Measurements from ENCODE around the gene ZNF678.
"Not testable (repeated sequence)": the region's sequence is repeated elsewhere in the genome, so short reads cannot be mapped to it uniquely, and the experiment has no call there.

ZNF678 gene

DNA sequence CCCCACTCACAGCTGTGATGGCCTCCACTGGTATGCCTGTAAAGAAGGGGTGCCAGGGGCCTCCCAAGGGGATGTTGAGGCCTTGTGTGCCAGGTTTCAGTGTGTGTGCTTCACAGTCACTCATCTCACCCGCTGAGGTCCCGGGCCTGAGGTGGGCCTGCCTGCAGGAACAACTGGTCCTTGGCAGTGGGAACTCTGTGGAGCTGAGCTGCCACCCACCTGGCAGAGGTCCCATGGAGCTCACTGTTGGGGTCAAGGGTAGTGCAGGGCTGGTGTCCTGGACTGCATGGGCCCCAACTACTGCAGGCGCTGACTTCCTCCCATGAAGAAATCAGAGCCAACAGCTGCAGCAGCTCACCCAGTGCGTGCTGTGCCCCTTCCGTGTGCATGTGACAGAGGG, 17.3 kb upstream of the ZNF678 start:
- no peak for DNase-seq (ENCODE audit: extremely low read depth, low read depth)
- TF ChIP-seq, protein P1, sequence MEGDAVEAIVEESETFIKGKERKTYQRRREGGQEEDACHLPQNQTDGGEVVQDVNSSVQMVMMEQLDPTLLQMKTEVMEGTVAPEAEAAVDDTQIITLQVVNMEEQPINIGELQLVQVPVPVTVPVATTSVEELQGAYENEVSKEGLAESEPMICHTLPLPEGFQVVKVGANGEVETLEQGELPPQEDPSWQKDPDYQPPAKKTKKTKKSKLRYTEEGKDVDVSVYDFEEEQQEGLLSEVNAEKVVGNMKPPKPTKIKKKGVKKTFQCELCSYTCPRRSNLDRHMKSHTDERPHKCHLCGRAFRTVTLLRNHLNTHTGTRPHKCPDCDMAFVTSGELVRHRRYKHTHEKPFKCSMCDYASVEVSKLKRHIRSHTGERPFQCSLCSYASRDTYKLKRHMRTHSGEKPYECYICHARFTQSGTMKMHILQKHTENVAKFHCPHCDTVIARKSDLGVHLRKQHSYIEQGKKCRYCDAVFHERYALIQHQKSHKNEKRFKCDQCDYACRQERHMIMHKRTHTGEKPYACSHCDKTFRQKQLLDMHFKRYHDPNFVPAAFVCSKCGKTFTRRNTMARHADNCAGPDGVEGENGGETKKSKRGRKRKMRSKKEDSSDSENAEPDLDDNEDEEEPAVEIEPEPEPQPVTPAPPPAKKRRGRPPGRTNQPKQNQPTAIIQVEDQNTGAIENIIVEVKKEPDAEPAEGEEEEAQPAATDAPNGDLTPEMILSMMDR (IDR thresholded peaks at IDR 0.05; ENCODE audit: low read depth, low read length, missing control alignments): no peak
- no peak overlapping the region for H3K4me3 ChIP-seq (replicated peaks; ENCODE audit: low read depth, low read length)

DNA sequence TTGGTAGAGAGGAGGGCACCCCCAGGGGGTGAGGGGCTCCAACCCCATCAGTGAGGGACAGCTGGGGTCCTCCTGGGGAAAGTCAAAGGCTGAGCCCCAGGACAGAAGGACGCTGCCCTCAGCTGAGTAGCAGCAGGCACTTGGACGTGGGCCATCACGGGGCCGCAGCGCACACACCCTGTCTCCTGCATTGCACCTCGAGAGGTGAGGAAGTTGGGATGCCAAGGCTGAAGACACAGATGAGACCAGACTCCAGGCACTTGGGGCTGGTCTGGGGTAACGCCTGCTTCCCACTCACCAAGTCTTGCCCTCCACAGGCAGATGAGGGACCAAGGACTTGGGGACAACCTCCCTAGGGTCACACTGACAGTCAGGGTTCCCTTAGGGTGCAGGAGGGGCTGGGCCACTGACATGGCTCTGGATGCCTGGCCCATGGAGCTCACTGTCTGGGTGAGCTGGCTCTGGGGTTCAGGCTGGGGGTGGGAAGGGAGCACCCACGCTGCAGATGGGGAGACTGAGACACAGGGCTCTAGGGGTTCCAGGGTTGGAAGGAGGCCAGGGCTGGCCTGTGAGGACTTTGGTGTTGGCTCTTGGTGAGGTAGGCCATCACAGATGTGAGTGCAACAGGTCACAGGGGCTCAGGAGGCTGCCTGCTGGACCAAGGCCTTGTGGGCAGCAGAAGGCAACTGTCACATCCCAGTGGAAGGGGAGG, 16.6 kb upstream of the ZNF678 start:
- no peak overlapping the region for H3K4me3 ChIP-seq (replicated peaks; ENCODE audit: low read depth, low read length)
- TF ChIP-seq, protein P1 (IDR thresholded peaks at IDR 0.05; ENCODE audit: low read depth, low read length, missing control alignments): no peak
- no peak for DNase-seq (ENCODE audit: extremely low read depth, low read depth)

DNA sequence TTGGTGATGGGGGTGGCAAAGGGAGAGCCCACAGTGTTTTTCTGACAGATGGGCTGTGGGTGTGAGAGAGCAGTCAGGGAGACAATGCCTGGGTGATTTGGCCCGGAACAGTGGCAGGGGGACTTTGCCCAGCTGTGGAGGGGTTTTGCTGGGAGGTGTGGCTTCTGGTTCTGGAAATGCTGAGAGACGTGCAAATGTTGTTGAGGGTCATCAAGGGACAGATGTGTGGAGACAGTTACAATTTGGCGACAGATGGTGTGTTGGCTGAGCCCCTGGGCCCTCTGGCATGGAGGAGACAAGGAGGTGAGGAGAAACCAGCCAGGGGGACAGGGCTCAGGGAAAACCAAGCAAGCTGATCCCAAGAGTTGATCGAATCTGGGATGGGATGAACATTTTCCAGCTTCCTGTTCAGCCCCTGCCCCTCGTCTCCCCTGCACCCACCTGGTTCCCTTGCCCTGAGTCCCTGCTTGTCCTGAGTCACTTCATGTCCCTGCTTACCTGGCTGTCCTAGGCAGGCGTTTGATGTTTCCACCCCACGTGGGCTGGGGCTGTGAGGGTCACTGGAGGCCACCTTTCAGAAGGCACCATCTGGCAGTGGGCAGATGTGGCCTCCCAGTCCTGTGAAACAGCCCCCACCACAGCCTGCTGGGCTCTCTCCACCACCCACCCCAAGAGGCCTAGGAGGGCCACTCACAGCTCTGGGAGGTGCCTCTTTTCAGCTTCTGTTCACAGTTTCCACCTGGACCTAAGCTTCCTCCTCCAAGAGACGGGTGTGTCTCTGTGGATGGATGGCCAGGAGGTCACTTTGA, 15.8 kb upstream of the ZNF678 start:
- TF ChIP-seq, protein P1 (IDR thresholded peaks at IDR 0.05; ENCODE audit: low read depth, low read length, missing control alignments): no peak
- no peak for DNase-seq (ENCODE audit: extremely low read depth, low read depth)
- H3K4me3 ChIP-seq (replicated peaks; ENCODE audit: low read depth, low read length): no peak overlapping the region

DNA sequence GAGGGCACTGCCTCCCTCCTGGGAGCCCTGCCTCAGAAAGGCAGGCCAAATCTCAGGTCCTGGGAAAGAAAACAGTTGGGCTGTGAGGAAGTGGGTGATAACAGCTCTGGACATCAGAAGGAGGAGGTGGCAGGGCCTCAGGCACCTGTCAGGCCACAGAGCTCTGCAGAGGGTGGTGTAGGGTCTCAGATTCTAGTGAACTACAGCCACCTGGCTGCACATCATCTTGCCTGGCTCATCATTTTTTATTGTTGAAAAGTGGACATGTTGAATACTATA, 15.3 kb upstream of the ZNF678 start:
- TF ChIP-seq, protein P1 (IDR thresholded peaks at IDR 0.05; ENCODE audit: low read depth, low read length, missing control alignments): no peak
- DNase-seq (ENCODE audit: extremely low read depth, low read depth): no peak
- H3K4me3 ChIP-seq (replicated peaks; ENCODE audit: low read depth, low read length): no peak overlapping the region

DNA sequence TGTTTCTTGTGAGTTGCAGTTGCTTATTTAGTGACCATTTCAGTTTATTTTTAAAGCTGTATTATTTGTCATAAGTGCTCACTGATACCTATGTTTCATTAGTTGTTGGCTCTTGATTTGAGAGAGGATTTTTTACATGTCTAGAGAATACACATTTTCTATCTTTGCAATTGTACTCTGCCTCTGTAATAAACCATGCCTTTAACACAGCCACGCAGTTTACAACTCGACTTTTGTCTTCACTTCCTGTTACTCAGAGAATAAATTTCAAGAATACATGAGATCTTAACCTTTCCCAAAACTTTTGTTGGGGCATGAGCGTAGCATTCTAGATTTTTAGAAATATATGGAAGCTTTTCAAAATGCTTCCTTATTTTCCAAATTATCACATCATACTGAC, 14.9 kb upstream of the ZNF678 start:
- DNase-seq (ENCODE audit: extremely low read depth, low read depth): no peak

DNA sequence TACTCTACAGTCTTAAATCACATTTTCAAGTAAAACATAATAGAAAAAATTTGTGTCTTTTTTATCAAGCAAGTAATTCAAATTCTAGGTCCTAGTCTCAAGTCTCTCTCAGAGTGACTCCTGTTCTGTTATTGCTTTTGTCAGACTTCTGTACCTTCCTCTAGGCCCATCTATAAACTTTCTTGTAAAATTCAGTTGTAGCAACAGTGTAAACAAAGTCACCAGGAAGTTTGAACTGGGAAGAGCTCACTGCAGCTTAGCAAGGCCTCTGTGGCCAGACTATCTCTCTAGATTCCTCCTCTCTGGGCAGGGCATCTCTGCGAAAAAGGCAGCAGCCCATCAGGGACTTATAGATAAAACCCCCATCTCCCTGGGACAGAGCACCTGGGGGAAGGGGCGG, 13.5 kb upstream of the ZNF678 start:
- DNase-seq (ENCODE audit: extremely low read depth, low read depth): no peak
- no peak overlapping the region for H3K4me3 ChIP-seq (replicated peaks; ENCODE audit: low read depth, low read length)
- TF ChIP-seq, protein P1 (IDR thresholded peaks at IDR 0.05; ENCODE audit: low read depth, low read length, missing control alignments): no peak

More for the DNA sequence above, 14.9 kb upstream of the ZNF678 start:
- TF ChIP-seq, protein P1 (IDR thresholded peaks at IDR 0.05; ENCODE audit: low read depth, low read length, missing control alignments): no peak
- H3K4me3 ChIP-seq (replicated peaks; ENCODE audit: low read depth, low read length): no peak overlapping the region

DNA sequence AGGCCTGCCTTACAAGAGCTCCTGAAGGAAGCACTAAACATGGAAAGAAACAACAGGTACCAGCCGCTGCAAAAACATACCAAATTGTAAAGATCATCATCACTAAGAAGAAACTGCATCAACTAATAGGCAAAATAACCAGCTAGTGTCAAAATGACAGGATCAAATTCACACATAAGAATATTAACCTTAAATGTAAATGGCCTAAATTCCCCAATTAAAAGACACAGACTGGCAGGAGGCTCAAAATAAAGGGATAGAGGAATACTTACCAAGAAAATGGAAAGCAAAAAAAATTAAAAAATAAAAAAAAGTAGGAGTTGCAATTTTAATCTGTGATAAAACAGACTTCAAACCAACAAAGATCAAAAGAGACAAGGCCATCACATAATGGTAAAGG, 11.5 kb upstream of the ZNF678 start:
- DNase-seq (ENCODE audit: extremely low read depth, low read depth); H3K4me3 ChIP-seq (replicated peaks; ENCODE audit: low read depth, low read length): not testable (repeated sequence)
